ENCODE measurements around the gene DHX34.

GRCh38 chr19:47319923-47320871 is 28.9 kb upstream of the DHX34 start:
- TF ChIP-seq, protein P1, sequence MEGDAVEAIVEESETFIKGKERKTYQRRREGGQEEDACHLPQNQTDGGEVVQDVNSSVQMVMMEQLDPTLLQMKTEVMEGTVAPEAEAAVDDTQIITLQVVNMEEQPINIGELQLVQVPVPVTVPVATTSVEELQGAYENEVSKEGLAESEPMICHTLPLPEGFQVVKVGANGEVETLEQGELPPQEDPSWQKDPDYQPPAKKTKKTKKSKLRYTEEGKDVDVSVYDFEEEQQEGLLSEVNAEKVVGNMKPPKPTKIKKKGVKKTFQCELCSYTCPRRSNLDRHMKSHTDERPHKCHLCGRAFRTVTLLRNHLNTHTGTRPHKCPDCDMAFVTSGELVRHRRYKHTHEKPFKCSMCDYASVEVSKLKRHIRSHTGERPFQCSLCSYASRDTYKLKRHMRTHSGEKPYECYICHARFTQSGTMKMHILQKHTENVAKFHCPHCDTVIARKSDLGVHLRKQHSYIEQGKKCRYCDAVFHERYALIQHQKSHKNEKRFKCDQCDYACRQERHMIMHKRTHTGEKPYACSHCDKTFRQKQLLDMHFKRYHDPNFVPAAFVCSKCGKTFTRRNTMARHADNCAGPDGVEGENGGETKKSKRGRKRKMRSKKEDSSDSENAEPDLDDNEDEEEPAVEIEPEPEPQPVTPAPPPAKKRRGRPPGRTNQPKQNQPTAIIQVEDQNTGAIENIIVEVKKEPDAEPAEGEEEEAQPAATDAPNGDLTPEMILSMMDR (IDR thresholded peaks at IDR 0.05; ENCODE audit: low read length), result no peak
- no peak for TF ChIP-seq EZH2 (optimal IDR thresholded peaks at IDR 0.05; ENCODE audit: low read depth, low read length)

All from MM.1S (cell line).